Measurements from ENCODE around the gene PTGIR. TPM values are rescaled to one million over a fixed set of nuclear protein-coding genes. Genes with fewer than 3 reads are reported as not detected.
"Not testable (repeated sequence)": the region's sequence is repeated elsewhere in the genome, so short reads cannot be mapped to it uniquely, and the experiment has no call there.

PTGIR gene
- total RNA-seq, 1 donor from 2014 or later, result 5.0 TPM

GRCh38 chr19:46630586-46631205 lies 5.8 kb upstream of the PTGIR start:
- peaks cover 18% of the 10 kb centered on the region for H3K27me3 Mint-ChIP-seq (ENCODE audit: low read depth)
- H3K4me3 Mint-ChIP-seq, result no peak overlapping the region
- H3K4me1 Mint-ChIP-seq, result peaks cover 40% of the 10 kb centered on the region
- peak overlapping the region; percentile 97 for H3K27ac Mint-ChIP-seq
- TF ChIP-seq CTCF (IDR thresholded peaks at IDR 0.05; ENCODE audit: unreplicated experiment), result no peak
- DNase-seq (ENCODE audit: low spot score in 2 of 2, unreplicated experiment in 2 of 2), result no peak
- H3K36me3 Mint-ChIP-seq, result no peaks in the 10 kb centered on the region
- no peaks in the 10 kb centered on the region for H3K9me3 Mint-ChIP-seq

- H3K4me1 Mint-ChIP-seq, result peaks cover 47% of the 10 kb centered on the region
- H3K27me3 Mint-ChIP-seq (ENCODE audit: low read depth), result peaks cover 11% of the 10 kb centered on the region
- no peaks in the 10 kb centered on the region for H3K9me3 Mint-ChIP-seq
- peak overlapping the region; percentile 87 for H3K27ac Mint-ChIP-seq
- H3K4me3 Mint-ChIP-seq, result no peak overlapping the region
- no peaks in the 10 kb centered on the region for H3K36me3 Mint-ChIP-seq
- no peak for DNase-seq (ENCODE audit: low spot score in 2 of 2, unreplicated experiment in 2 of 2)
- TF ChIP-seq CTCF (IDR thresholded peaks at IDR 0.05; ENCODE audit: unreplicated experiment), result no peak
Observed at GRCh38 chr19:46629546-46630025, 4.7 kb upstream of the PTGIR start.

GRCh38 chr19:46628970-46629369 lies 4.1 kb upstream of the PTGIR start:
- H3K27me3 Mint-ChIP-seq (ENCODE audit: low read depth); H3K36me3 Mint-ChIP-seq; H3K9me3 Mint-ChIP-seq; H3K4me3 Mint-ChIP-seq; DNase-seq (ENCODE audit: low spot score in 2 of 2, unreplicated experiment in 2 of 2): not testable (repeated sequence)
- Mint-ChIP-seq H3K4me1 (peaks cover 50% of the 10 kb centered on the region), H3K27ac (peak overlapping the region; percentile 43)

DNA sequence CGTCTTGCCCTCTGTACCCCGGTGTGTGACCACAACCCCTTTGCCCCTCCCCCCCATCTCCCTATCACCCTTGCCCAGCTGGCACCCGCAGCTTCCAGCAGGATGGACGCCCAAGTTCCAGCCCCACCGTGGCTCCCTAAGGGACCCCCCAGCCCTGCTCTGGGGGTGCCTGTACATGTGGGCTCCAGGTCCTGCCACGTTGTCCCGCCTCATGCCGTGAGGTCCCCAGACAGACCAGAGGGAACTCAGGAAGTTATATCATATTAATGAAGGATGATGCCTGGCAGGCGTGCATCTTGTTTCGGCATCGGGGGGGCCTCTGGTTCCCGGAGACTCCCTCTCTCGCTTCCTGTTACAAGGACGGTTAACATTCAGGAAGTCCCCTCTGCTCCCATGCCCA lies 1.6 kb upstream of the PTGIR start:
- H3K27me3 Mint-ChIP-seq (ENCODE audit: low read depth), result no peaks in the 10 kb centered on the region
- H3K4me3 Mint-ChIP-seq, result no peak overlapping the region
- H3K36me3 Mint-ChIP-seq, result no peaks in the 10 kb centered on the region

DNA sequence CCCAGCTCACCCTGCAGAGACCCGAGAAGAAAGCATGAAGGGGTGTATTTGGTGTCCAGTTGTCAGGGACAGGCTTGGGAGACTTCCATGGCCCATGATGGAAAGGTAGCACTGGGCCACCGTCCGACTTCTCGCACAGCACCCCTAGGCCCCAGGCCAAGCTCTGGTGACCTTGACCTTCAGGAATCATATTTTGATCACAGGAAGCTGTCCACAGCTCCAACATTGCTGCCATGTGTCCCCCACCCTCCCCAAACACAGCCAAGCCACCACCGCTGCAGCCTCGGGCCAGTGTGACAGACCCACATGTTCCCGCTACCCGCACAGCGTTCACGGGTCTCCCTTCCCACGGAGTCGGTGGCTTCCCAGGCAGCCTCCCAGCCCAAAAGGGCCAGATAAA lies 842 bp upstream of the PTGIR start:
- Mint-ChIP-seq H3K36me3 (no peaks in the 10 kb centered on the region), H3K9me3 (no peaks in the 10 kb centered on the region), H3K27me3 (ENCODE audit: low read depth) (no peaks in the 10 kb centered on the region), H3K4me3 (no peak overlapping the region), H3K4me1 (peaks cover 41% of the 10 kb centered on the region), H3K27ac (peak overlapping the region; percentile 84)
- no peak for DNase-seq (ENCODE audit: low spot score in 2 of 2, unreplicated experiment in 2 of 2)
- no peak for TF ChIP-seq CTCF (IDR thresholded peaks at IDR 0.05; ENCODE audit: unreplicated experiment)

More for the DNA sequence above, 1.6 kb upstream of the PTGIR start:
- no peak for DNase-seq (ENCODE audit: low spot score in 2 of 2, unreplicated experiment in 2 of 2)
- no peaks in the 10 kb centered on the region for H3K9me3 Mint-ChIP-seq
- H3K27ac Mint-ChIP-seq, result no peak overlapping the region
- no peak for TF ChIP-seq CTCF (IDR thresholded peaks at IDR 0.05; ENCODE audit: unreplicated experiment)
- H3K4me1 Mint-ChIP-seq, result peaks cover 41% of the 10 kb centered on the region

DNA sequence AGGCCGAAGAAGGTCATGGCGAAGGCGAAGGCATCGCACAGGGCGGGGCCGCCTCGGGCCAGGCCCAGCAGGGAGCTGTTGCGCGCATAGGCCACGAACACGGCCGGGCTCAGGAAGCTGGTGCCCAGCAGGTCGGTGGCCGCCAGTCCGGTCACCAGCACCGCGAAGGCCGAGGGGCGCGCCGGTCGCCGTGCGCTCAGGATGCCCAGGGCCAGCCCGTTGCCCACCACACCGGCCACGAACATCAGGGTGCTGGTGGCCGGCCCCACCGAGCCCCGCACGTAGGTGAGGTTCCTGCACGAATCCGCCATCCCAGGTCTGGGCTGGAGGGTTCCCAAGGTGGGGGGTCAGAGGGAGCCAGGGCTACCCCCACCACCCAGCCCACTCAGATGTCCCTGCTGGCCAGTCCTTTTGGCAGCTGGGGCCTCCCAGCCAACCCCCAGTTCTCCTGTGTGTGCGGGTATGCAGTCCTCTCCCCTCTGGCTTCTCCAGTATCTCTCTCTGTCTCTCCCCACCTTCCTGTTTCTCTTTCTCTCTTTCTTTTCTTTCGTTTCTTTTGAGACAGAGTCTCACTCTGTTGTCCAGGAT lies 880 bp downstream of the PTGIR start:
- Mint-ChIP-seq H3K27ac (peak overlapping the region; percentile 69), H3K4me1 (peaks cover 36% of the 10 kb centered on the region), H3K36me3 (no peaks in the 10 kb centered on the region), H3K27me3 (ENCODE audit: low read depth) (no peaks in the 10 kb centered on the region), H3K4me3 (peak overlapping the region; percentile 37), H3K9me3 (no peaks in the 10 kb centered on the region)
- no peak for TF ChIP-seq CTCF (IDR thresholded peaks at IDR 0.05; ENCODE audit: unreplicated experiment)
- no peak for DNase-seq (ENCODE audit: low spot score in 2 of 2, unreplicated experiment in 2 of 2)
